Upper lobe of left lung (tissue), 6 donors: ENCODE data around the gene EVA1B. TPM values are rescaled to one million over a fixed set of nuclear protein-coding genes. Genes with fewer than 3 reads are reported as not detected.
A peak's percentile ranks its signal among the peaks of the same experiment; 100 is the strongest.

ENCODE experiments used
- ATAC-seq, 2 donors: fragments of 200-7000 bp; cut with Tn5 transposase; one replicate each; pipeline ENCODE4 v1.9.1; 2022; ENCODE audit warnings: mild to moderate bottlenecking in 2 of 2, moderate library complexity in 2 of 2; ENCODE audit not compliant: low FRiP score in 2 of 2
- DNase-seq, 2 donors: peaks; one replicate each; pipeline ENCODE4 v3.0.0-alpha.2; 2019 to 2020
- H3K27ac ChIP-seq, 4 donors: fragments of 200-600 bp; sonication (generic); one replicate each; pipeline ENCODE4 v1.5.1; 2016 to 2019
- H3K27me3 ChIP-seq, 4 donors: fragments of 200-600 bp; sonication (generic); one replicate each; pipeline ENCODE4 v1.5.1; 2017 to 2019
- H3K36me3 ChIP-seq, 4 donors: fragments of 200-600 bp; sonication (generic); one replicate each; pipeline ENCODE4 v1.5.1; 2016 to 2019
- H3K4me1 ChIP-seq, 4 donors: fragments of 200-600 bp; sonication (generic); one replicate each; pipeline ENCODE4 v1.5.1; 2018 to 2019
- H3K4me3 ChIP-seq, 4 donors: fragments of 200-600 bp; sonication (generic); one replicate each; pipeline ENCODE4 v1.5.1; 2017 to 2019; ENCODE audit warnings: mild to moderate bottlenecking in 2 of 4, moderate library complexity in 1 of 4
- H3K9me3 ChIP-seq, 4 donors: fragments of 200-600 bp; sonication (generic); one replicate each; pipeline ENCODE4 v1.5.1; 2018 to 2019
- CTCF ChIP-seq, 6 experiments: fragments of 450-650 bp in 4 of 6; fragments of 200-600 bp in 2 of 6; sonication (generic) in 2 of 6; IDR thresholded peaks; one replicate each; pipeline ENCODE4 v1.5.1; 2016 to 2019; ENCODE audit warnings: antibody characterized with exemption in 6 of 6
- EP300 ChIP-seq, 4 donors: sonication (generic); formaldehyde crosslinking; IDR thresholded peaks; one replicate each; pipeline ENCODE4 v1.5.1; 2017; ENCODE audit warnings: antibody characterized with exemption in 4 of 4, control low read depth in 2 of 4
- POLR2A ChIP-seq, 4 donors: fragments of 450-650 bp; IDR thresholded peaks; one replicate each; pipeline ENCODE4 v1.5.1; 2016 to 2017; ENCODE audit warnings: antibody characterized with exemption in 4 of 4, mild to moderate bottlenecking in 2 of 4
- POLR2AphosphoS5 ChIP-seq, 2 donors: sonication (generic); formaldehyde crosslinking; IDR thresholded peaks; one replicate each; pipeline ENCODE4 v1.5.1; 2017; ENCODE audit warnings: antibody characterized with exemption in 2 of 2
- WGBS, 2 donors: methylation state at CpG; one replicate each; pipeline ENCODE4 v1.1.5; 2017 to 2018; 5-methylcytosine and 5-hydroxymethylcytosine counted together
- total RNA-seq, 6 donors: library from RNA; depleted of rRNA in 4 of 6; stranded (reverse); fragments of >200 nt in 4 of 6; gene quantifications; one replicate each; pipeline versions ENCODE4 v1.1.0 to v1.2.1, GENCODE V29; 2016 to 2021
- donor health status: DM: no; HTN: no; CAD: no; lungs with moderate emphysema.
- donor health status: DM: no; HTN: yes; CAD: no; lungs with severe emphysema.

Gene EVA1B
- total RNA-seq, 6 donors from 2014 or later, result 24.3 to 97.9 (median 36.6) TPM

- Histone ChIP-seq H3K9me3 (no peaks in the 10 kb centered on the region), H3K36me3 (peaks cover 0 to 13% (median 0%) of the 10 kb centered on the region in 4 donors), H3K27ac (peak overlapping the region; percentile 79 to 92 (median 88)), H3K4me1 (peaks cover 26 to 44% (median 40%) of the 10 kb centered on the region in 4 donors), H3K4me3 (peak overlapping the region; percentile 68 to 95 (median 83)), H3K27me3 (no peaks in the 10 kb centered on the region)
- 14 to 18% methylated on average over 12 to 33 of the region's 83 CpGs for WGBS, 2 donors
- ATAC-seq (peak in 1 of 2 donors; percentile 34), DNase-seq (peak in 1 of 2 donors; percentile 90)
- TF ChIP-seq POLR2A (IDR thresholded peaks at IDR 0.05) (peak in 1 of 4 donors; percentile 40), POLR2AphosphoS5 (IDR thresholded peaks at IDR 0.05) (no peak)
Measured at GRCh38 chr1:36322786-36323635, 434 bp downstream of the EVA1B start.

- Histone ChIP-seq H3K4me3 (peak overlapping the region; percentile 68 to 95 (median 83)), H3K9me3 (no peaks in the 10 kb centered on the region), H3K27me3 (no peaks in the 10 kb centered on the region), H3K27ac (peak overlapping the region; percentile 79 to 92 (median 88)), H3K4me1 (peaks cover 26 to 44% (median 40%) of the 10 kb centered on the region in 4 donors), H3K36me3 (peaks cover 0 to 13% (median 0%) of the 10 kb centered on the region in 4 donors)
- ATAC-seq, result peak in 1 of 2 donors; percentile 4
- 54 to 70% methylated on average over 26 to 53 of the region's 67 CpGs for WGBS, 2 donors
- peak in 1 of 2 donors; percentile 88 for DNase-seq
- TF ChIP-seq CTCF (IDR thresholded peaks at IDR 0.05), result no peak
Measured at GRCh38 chr1:36322041-36322785, 1.2 kb downstream of the EVA1B start.

- peaks cover 0 to 13% (median 0%) of the 10 kb centered on the region in 4 donors for H3K36me3 ChIP-seq
- peak overlapping the region; percentile 24 to 95 (median 83) for H3K4me3 ChIP-seq
- H3K27ac ChIP-seq, result peak overlapping the region; percentile 79 to 92 (median 88)
- no peaks in the 10 kb centered on the region for H3K9me3 ChIP-seq
- H3K27me3 ChIP-seq, result no peaks in the 10 kb centered on the region
- peaks cover 26 to 44% (median 40%) of the 10 kb centered on the region in 4 donors for H3K4me1 ChIP-seq
- peak; percentile 77 to 85 for ATAC-seq
- DNase-seq, result peak; percentile 63 to 94
- WGBS, 2 donors, result 39 to 52% methylated on average over 12 to 58 of the region's 59 CpGs
- TF ChIP-seq EP300 (IDR thresholded peaks at IDR 0.05) (no peak), POLR2AphosphoS5 (IDR thresholded peaks at IDR 0.05) (peak; percentile 24 to 37)
Measured at GRCh38 chr1:36321119-36321951, 2.1 kb downstream of the EVA1B start.

GRCh38 chr1:36320767-36321118 lies 2.7 kb downstream of the EVA1B start:
- Histone ChIP-seq H3K27me3 (no peaks in the 10 kb centered on the region), H3K4me3 (peak overlapping the region; percentile 24 to 95 (median 83)), H3K27ac (peak overlapping the region; percentile 79 to 92 (median 88)), H3K4me1 (peaks cover 26 to 44% (median 40%) of the 10 kb centered on the region in 4 donors), H3K36me3 (peaks cover 0 to 13% (median 0%) of the 10 kb centered on the region in 4 donors), H3K9me3 (no peaks in the 10 kb centered on the region)
- ATAC-seq (no peak), DNase-seq (peak in 1 of 2 donors; percentile 83)
- WGBS, 2 donors, result 34 to 59% methylated on average over 4 to 22 of the region's 23 CpGs
- no peak for TF ChIP-seq CTCF (IDR thresholded peaks at IDR 0.05)
- TF ChIP-seq EP300 (IDR thresholded peaks at IDR 0.05), result no peak
- TF ChIP-seq POLR2AphosphoS5 (IDR thresholded peaks at IDR 0.05), result no peak
- TF ChIP-seq POLR2A (IDR thresholded peaks at IDR 0.05), result no peak

- DNase-seq, result no peak
- TF ChIP-seq EP300 (IDR thresholded peaks at IDR 0.05), result no peak
- no peak for TF ChIP-seq CTCF (IDR thresholded peaks at IDR 0.05)
- no peak for TF ChIP-seq POLR2AphosphoS5 (IDR thresholded peaks at IDR 0.05)
- no peak for TF ChIP-seq POLR2A (IDR thresholded peaks at IDR 0.05)
- H3K9me3 ChIP-seq, result no peaks in the 10 kb centered on the region
- peaks cover 0 to 13% (median 0%) of the 10 kb centered on the region in 4 donors for H3K36me3 ChIP-seq
- WGBS, 2 donors, result 54 to 65% methylated on average over 13 to 15 of the region's 16 CpGs
- no peaks in the 10 kb centered on the region for H3K27me3 ChIP-seq
- ATAC-seq, result no peak
- peak overlapping the region in 3 of 4 donors; percentile 80 to 95 (median 86) for H3K4me3 ChIP-seq
- H3K4me1 ChIP-seq, result peaks cover 26 to 44% (median 40%) of the 10 kb centered on the region in 4 donors
- peak overlapping the region; percentile 79 to 92 (median 88) for H3K27ac ChIP-seq
Measured at GRCh38 chr1:36320291-36320761, 3.1 kb downstream of the EVA1B start.
